PC-9 (cell line): ENCODE measurements around the gene CYP2B6. TPM values are rescaled to one million over a fixed set of nuclear protein-coding genes. Genes with fewer than 3 reads are reported as not detected.

ENCODE experiments used
- BruUV-seq: library from RNA; stranded (reverse); fragments of 400-500 nt; replicated peaks from 2 replicates; lab custom pipeline; 2021; lab: Mats Ljungman, UMichigan
- CTCF ChIA-PET: fragments of 300-600 bp; sonication (Branson Sonifier 250); formaldehyde crosslinking; loops from one replicate; lab custom pipeline; 2022; ENCODE audit warnings: antibody characterized with exemption; lab: Charles Lee
- POLR2A ChIA-PET: fragments of 300-600 bp; sonication (Branson Sonifier 250); formaldehyde crosslinking; loops from one replicate; lab custom pipeline; 2022; ENCODE audit warnings: antibody characterized with exemption; ENCODE audit not compliant: unreplicated experiment; lab: Charles Lee
- DNase-seq, 2 experiments: peaks; one replicate each; pipeline versions ENCODE4 v3.0.0 to v3.0.0-alpha.2; 2015 to 2022; ENCODE audit warnings: mixed read lengths in 1 of 2
- H2AFZ ChIP-seq: fragments of 200-600 bp; sonication (generic); 2 replicates; pipeline ENCODE4 v1.8.1; 2017; ENCODE audit warnings: antibody characterized with exemption
- H3F3A ChIP-seq: fragments of 200-600 bp; sonication (generic); 2 replicates; pipeline ENCODE4 v1.8.1; 2017; ENCODE audit warnings: antibody characterized with exemption, mild to moderate bottlenecking, low read depth; ENCODE audit not compliant: insufficient read depth
- H3K27ac ChIP-seq: fragments of 200-600 bp; sonication (generic); 2 replicates; pipeline ENCODE4 v1.6.1; 2016; ENCODE audit warnings: mixed run types
- H3K27me3 ChIP-seq: fragments of 200-600 bp; sonication (generic); 2 replicates; pipeline ENCODE4 v1.6.1; 2016; ENCODE audit warnings: low read depth, mixed run types; ENCODE audit not compliant: insufficient read depth
- H3K36me3 ChIP-seq: fragments of 200-600 bp; sonication (generic); 2 replicates; pipeline ENCODE4 v1.6.1; 2016; ENCODE audit warnings: low read depth, mixed run types
- H3K4me1 ChIP-seq: fragments of 200-600 bp; sonication (generic); replicated peaks from 2 replicates; pipeline ENCODE4 v1.6.1; 2016; ENCODE audit warnings: mixed run types; ENCODE audit not compliant: insufficient read depth
- H3K4me2 ChIP-seq: fragments of 200-600 bp; sonication (generic); 2 replicates; pipeline ENCODE4 v1.6.1; 2017; ENCODE audit warnings: mixed run types
- H3K4me3 ChIP-seq: fragments of 200-600 bp; sonication (generic); 2 replicates; pipeline ENCODE4 v1.6.1; 2016; ENCODE audit warnings: mixed run types
- H3K79me2 ChIP-seq: fragments of 200-600 bp; sonication (generic); 2 replicates; pipeline ENCODE4 v1.6.1; 2017; ENCODE audit warnings: low read depth, mixed run types
- H3K9me2 ChIP-seq: fragments of 200-600 bp; sonication (generic); 2 replicates; pipeline ENCODE4 v1.8.1; 2017; ENCODE audit warnings: mild to moderate bottlenecking; ENCODE audit not compliant: insufficient read depth
- H3K9me3 ChIP-seq: fragments of 200-600 bp; sonication (generic); 2 replicates; pipeline ENCODE4 v1.8.1; 2016; ENCODE audit warnings: low read depth; ENCODE audit not compliant: insufficient read depth
- H4K20me1 ChIP-seq: fragments of 200-600 bp; sonication (generic); 2 replicates; pipeline ENCODE4 v1.8.1; 2017; ENCODE audit not compliant: insufficient read depth
- EZH2 ChIP-seq: fragments of 200-600 bp; sonication (generic); IDR thresholded peaks from 2 replicates; pipeline ENCODE4 v1.8.0; 2017; ENCODE audit warnings: antibody characterized with exemption, low read depth
- intact Hi-C: fragments of 100-400 bp; cut with micrococcal nuclease; formaldehyde crosslinking; loops from one replicate; pipeline ENCODE4 v1.10.0; 2022; ENCODE audit not compliant: unreplicated experiment
- total RNA-seq: library from RNA; stranded (reverse); gene quantifications from 2 replicates; pipeline ENCODE4 v1.2.3, GENCODE V29; 2021
- TF ChIP-seq, protein P1 (sequence below): fragments of 200-600 bp; sonication (generic); conservative IDR thresholded peaks from 2 replicates; pipeline ENCODE4 v1.6.1; 2017; ENCODE audit warnings: mixed run types, antibody characterized with exemption, mild to moderate bottlenecking, moderate library complexity

CYP2B6 gene
- total RNA-seq, 1 experiment from 2014 or later: not detected

DNA sequence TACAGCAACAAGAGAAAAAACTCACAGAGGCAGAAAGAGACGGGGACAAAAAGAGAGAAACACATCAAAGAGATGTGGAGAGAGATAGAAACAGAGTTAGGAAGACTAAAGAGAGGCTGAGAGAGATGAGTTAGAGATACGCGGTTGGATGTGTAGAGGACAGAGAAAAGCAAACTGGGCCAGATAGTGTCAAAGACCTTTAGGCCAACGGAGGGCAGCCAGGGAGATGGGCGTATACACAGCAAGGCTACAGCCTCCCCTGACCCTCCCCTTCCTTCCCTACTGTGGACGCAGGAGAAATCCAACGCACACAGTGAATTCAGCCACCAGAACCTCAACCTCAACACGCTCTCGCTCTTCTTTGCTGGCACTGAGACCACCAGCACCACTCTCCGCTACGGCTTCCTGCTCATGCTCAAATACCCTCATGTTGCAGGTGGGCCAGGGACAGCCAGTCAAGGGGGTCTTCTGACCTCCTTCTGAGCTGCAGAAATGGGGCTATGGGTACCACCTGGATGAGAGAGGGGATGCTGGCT lies 18.7 kb downstream of the CYP2B6 start:
- Histone ChIP-seq H3K9me3 (no peaks in the 10 kb centered on the region), H2AFZ (no peak overlapping the region), H3K36me3 (no peaks in the 10 kb centered on the region), H3K27me3 (peaks cover 33% of the 10 kb centered on the region), H3K27ac (no peak overlapping the region), H3K9me2 (no peaks in the 10 kb centered on the region), H3K4me1 (no peaks in the 10 kb centered on the region), H3K4me2 (no peak overlapping the region), H3F3A (no peaks in the 10 kb centered on the region), H3K79me2 (no peaks in the 10 kb centered on the region), H4K20me1 (no peaks in the 10 kb centered on the region), H3K4me3 (no peak overlapping the region)
- ChIA-PET CTCF (no interaction called here), POLR2A (no interaction called here)
- no peak for DNase-seq
- no TSS peak for BruUV-seq
- TF ChIP-seq EZH2: no peak
- TF ChIP-seq, protein P1, sequence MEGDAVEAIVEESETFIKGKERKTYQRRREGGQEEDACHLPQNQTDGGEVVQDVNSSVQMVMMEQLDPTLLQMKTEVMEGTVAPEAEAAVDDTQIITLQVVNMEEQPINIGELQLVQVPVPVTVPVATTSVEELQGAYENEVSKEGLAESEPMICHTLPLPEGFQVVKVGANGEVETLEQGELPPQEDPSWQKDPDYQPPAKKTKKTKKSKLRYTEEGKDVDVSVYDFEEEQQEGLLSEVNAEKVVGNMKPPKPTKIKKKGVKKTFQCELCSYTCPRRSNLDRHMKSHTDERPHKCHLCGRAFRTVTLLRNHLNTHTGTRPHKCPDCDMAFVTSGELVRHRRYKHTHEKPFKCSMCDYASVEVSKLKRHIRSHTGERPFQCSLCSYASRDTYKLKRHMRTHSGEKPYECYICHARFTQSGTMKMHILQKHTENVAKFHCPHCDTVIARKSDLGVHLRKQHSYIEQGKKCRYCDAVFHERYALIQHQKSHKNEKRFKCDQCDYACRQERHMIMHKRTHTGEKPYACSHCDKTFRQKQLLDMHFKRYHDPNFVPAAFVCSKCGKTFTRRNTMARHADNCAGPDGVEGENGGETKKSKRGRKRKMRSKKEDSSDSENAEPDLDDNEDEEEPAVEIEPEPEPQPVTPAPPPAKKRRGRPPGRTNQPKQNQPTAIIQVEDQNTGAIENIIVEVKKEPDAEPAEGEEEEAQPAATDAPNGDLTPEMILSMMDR: no peak
- intact Hi-C loops: no loop called here

DNA sequence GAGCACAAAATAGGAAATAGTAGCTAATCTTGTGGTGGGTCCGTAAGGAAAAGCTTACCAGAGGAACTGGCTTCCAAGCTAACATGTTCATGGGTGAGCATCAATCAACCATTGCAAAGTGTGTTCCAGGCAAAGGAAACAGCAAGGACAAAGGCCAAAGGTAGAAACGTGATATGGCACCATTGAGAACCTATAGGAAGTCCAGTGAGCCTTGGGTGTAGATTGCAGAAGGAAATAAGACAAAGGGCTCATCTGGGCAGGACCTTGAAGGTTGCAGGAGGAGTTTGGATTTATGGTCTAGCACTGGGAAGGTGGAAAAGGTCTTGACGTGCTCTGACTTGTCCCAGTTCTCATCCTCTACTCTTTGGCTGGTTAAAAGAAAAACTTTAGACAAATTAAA lies 22.3 kb downstream of the CYP2B6 start:
- CTCF ChIA-PET: no interaction called here
- Histone ChIP-seq H3F3A (no peaks in the 10 kb centered on the region), H3K79me2 (no peaks in the 10 kb centered on the region), H3K36me3 (no peaks in the 10 kb centered on the region), H2AFZ (no peak overlapping the region), H3K4me1 (no peaks in the 10 kb centered on the region), H3K4me2 (no peak overlapping the region), H3K9me3 (no peaks in the 10 kb centered on the region), H3K9me2 (no peaks in the 10 kb centered on the region), H4K20me1 (no peaks in the 10 kb centered on the region), H3K27ac (no peak overlapping the region), H3K4me3 (no peak overlapping the region), H3K27me3 (peaks cover 29% of the 10 kb centered on the region)
- POLR2A ChIA-PET: no interaction called here
- DNase-seq: no peak
- TF ChIP-seq EZH2: no peak
- TF ChIP-seq, protein P1: no peak
- no TSS peak for BruUV-seq
- intact Hi-C loops: no loop called here

DNA sequence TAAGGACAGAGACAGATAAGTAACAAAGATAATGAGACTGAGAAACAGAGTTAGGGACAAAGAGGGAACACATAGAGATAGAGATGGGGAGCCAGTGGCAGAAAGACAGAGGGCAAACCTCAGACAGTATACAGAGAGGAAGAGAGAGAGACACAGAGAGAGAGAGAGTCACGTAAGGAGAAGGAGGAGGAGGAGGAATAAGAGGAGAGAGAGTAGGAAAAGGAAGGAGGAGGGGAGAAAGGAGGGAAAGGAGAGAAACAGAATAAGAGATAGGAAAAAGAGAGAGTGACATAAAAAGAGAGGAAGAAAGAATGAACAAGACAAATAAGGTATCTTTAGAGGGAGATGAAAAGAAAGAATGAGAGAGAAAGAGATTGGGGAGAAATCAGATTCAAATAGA lies 23.6 kb downstream of the CYP2B6 start:
- ChIA-PET POLR2A (no interaction called here), CTCF (no interaction called here)
- H3K9me2 ChIP-seq: no peaks in the 10 kb centered on the region
- H3K4me2 ChIP-seq: no peak overlapping the region
- no peak overlapping the region for H2AFZ ChIP-seq
- no peak for DNase-seq
- no peaks in the 10 kb centered on the region for H4K20me1 ChIP-seq
- H3K36me3 ChIP-seq: no peaks in the 10 kb centered on the region
- no peak overlapping the region for H3K4me3 ChIP-seq
- no peaks in the 10 kb centered on the region for H3F3A ChIP-seq
- H3K9me3 ChIP-seq: no peaks in the 10 kb centered on the region
- H3K27me3 ChIP-seq: peaks cover 29% of the 10 kb centered on the region
- TF ChIP-seq, protein P1: no peak
- no peak for TF ChIP-seq EZH2
- no peaks in the 10 kb centered on the region for H3K4me1 ChIP-seq
- no TSS peak for BruUV-seq
- no peaks in the 10 kb centered on the region for H3K79me2 ChIP-seq
- intact Hi-C loops: no loop called here
- no peak overlapping the region for H3K27ac ChIP-seq
